ENCODE measurements around the gene PPAT.

- TF ChIP-seq CTCF (conservative IDR thresholded peaks at IDR 0.05 in 1 of 2, IDR thresholded peaks at IDR 0.05 in 1 of 2; ENCODE audit: extremely low read depth in 1 of 2, insufficient read depth in 1 of 2, low read depth in 1 of 2, low read length in 2 of 2) (no peak), EZH2 (IDR thresholded peaks at IDR 0.05; ENCODE audit: borderline replicate concordance, low read length) (no peak)
Observed at GRCh38 chr4:56375458-56375857, 60.0 kb downstream of the PPAT start.

Data from mammary epithelial cell (primary cell).